ENCODE data around the gene STK11. TPM values are rescaled to one million over a fixed set of nuclear protein-coding genes. Genes with fewer than 3 reads are reported as not detected.
A peak's percentile ranks its signal among the peaks of the same experiment; 100 is the strongest.

STK11 gene
- polyA plus RNA-seq, 1 of the 3 experiments (the other 2 are of a cell fraction) = 55.5 TPM

DNA sequence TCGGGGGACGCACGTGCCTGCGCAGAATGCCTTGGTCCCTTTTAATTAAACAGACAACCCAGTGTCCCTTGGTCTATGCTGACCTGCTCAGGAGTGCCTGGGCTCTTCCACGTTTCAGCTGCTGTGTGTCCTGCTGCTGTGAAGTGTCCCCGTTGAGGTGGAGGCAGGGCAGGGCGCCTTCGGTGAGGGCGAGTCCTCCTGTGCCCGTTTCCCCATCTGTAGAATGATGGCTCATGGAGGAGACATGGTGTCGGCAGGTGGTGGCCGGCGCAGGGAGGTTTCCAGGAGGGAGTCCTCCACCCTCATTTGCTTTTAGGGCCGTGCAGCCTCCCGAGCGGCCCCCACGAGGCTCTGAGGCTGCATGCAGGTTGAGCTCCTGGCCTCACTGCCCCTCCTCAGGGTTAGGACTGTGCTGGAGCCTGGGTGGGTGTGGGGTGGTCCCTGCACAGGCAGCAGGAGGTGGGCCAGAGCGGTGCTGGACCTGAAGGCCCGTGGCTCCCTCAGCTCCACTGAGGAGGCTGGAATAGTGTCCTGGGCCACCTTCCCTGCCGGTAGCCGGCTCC lies 8.8 kb downstream of the STK11 start:
- H2AFZ ChIP-seq (ENCODE audit: low read depth) = no peak overlapping the region
- H3K9me2 ChIP-seq = no peaks in the 10 kb centered on the region
- peaks cover 4 to 11% of the 10 kb centered on the region in 2 experiments for H3K36me3 ChIP-seq (replicated peaks in 1 of 2; ENCODE audit: control insufficient read depth in 1 of 2, insufficient read depth in 2 of 2, low read length in 1 of 2)
- DNase-seq = no peak
- CTCF ChIA-PET = interaction anchor here (0.7 to 5.5 kb wide), 10 partner anchors 8 to 150 kb away, joined by 3 to 43 read pairs (median 8); partner anchors contain the start of gene ATP5F1D
- peaks cover 35 to 39% of the 10 kb centered on the region in 2 experiments; a peak in 3 of 4 replicates for H3K4me1 ChIP-seq (ENCODE audit: control insufficient read depth in 1 of 2, insufficient read depth in 2 of 2, low read depth in 1 of 2, low read length in 1 of 2)
- H3K4me3 ChIP-seq (ENCODE audit: low read depth in 2 of 2, low read length in 1 of 2) = no peak overlapping the region; a peak in 1 of 4 replicates
- H3K9me3 ChIP-seq = no peaks in the 10 kb centered on the region
- peaks cover 97% of the 10 kb centered on the region for H3K79me2 ChIP-seq (ENCODE audit: insufficient read depth)
- WGBS (ENCODE audit: low lambda C conversion rate) = 89% methylated on average over 8 of the region's 21 CpGs
- no peaks in the 10 kb centered on the region for H3K27me3 ChIP-seq (ENCODE audit: insufficient read depth)
- TF ChIP-seq, protein P1, sequence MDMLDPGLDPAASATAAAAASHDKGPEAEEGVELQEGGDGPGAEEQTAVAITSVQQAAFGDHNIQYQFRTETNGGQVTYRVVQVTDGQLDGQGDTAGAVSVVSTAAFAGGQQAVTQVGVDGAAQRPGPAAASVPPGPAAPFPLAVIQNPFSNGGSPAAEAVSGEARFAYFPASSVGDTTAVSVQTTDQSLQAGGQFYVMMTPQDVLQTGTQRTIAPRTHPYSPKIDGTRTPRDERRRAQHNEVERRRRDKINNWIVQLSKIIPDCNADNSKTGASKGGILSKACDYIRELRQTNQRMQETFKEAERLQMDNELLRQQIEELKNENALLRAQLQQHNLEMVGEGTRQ (IDR thresholded peaks at IDR 0.05; ENCODE audit: borderline replicate concordance, low read depth, low read length) = no peak
- TF ChIP-seq, protein P2, sequence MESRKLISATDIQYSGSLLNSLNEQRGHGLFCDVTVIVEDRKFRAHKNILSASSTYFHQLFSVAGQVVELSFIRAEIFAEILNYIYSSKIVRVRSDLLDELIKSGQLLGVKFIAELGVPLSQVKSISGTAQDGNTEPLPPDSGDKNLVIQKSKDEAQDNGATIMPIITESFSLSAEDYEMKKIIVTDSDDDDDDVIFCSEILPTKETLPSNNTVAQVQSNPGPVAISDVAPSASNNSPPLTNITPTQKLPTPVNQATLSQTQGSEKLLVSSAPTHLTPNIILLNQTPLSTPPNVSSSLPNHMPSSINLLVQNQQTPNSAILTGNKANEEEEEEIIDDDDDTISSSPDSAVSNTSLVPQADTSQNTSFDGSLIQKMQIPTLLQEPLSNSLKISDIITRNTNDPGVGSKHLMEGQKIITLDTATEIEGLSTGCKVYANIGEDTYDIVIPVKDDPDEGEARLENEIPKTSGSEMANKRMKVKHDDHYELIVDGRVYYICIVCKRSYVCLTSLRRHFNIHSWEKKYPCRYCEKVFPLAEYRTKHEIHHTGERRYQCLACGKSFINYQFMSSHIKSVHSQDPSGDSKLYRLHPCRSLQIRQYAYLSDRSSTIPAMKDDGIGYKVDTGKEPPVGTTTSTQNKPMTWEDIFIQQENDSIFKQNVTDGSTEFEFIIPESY (IDR thresholded peaks at IDR 0.05; ENCODE audit: borderline replicate concordance, low read depth) = no peak
- TF ChIP-seq FOSL2 (IDR thresholded peaks at IDR 0.05; ENCODE audit: borderline replicate concordance, low read depth) = no peak
- no peak for TF ChIP-seq EP300 (IDR thresholded peaks at IDR 0.05; ENCODE audit: borderline replicate concordance in 1 of 2, low read depth in 1 of 2, low read length in 1 of 2)
- no peak for TF ChIP-seq JUND (IDR thresholded peaks at IDR 0.05)
- TF ChIP-seq, protein P3, sequence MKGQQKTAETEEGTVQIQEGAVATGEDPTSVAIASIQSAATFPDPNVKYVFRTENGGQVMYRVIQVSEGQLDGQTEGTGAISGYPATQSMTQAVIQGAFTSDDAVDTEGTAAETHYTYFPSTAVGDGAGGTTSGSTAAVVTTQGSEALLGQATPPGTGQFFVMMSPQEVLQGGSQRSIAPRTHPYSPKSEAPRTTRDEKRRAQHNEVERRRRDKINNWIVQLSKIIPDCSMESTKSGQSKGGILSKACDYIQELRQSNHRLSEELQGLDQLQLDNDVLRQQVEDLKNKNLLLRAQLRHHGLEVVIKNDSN (IDR thresholded peaks at IDR 0.05; ENCODE audit: borderline replicate concordance, low read depth) = no peak
- no peak for TF ChIP-seq SIN3A (IDR thresholded peaks at IDR 0.05; ENCODE audit: borderline replicate concordance, low read depth, low read length)
- TF ChIP-seq, protein P4, sequence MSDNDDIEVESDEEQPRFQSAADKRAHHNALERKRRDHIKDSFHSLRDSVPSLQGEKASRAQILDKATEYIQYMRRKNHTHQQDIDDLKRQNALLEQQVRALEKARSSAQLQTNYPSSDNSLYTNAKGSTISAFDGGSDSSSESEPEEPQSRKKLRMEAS (IDR thresholded peaks at IDR 0.05; ENCODE audit: low read depth) = no peak
- no peak for TF ChIP-seq TAF1 (IDR thresholded peaks at IDR 0.05; ENCODE audit: borderline replicate concordance, low read depth, low read length)
- TF ChIP-seq RCOR1 (IDR thresholded peaks at IDR 0.05; ENCODE audit: low read length) = no peak
- TF ChIP-seq CHD2 (IDR thresholded peaks at IDR 0.05; ENCODE audit: low read length, partially characterized antibody) = no peak
- TF ChIP-seq EZH2phosphoT487 (IDR thresholded peaks at IDR 0.05; ENCODE audit: borderline replicate concordance, low read depth) = no peak
- no peak for TF ChIP-seq MXI1 (IDR thresholded peaks at IDR 0.05; ENCODE audit: low read depth, low read length)
- TF ChIP-seq RXRA (IDR thresholded peaks at IDR 0.05; ENCODE audit: borderline replicate concordance, low read depth) = no peak
- TF ChIP-seq, protein P5, sequence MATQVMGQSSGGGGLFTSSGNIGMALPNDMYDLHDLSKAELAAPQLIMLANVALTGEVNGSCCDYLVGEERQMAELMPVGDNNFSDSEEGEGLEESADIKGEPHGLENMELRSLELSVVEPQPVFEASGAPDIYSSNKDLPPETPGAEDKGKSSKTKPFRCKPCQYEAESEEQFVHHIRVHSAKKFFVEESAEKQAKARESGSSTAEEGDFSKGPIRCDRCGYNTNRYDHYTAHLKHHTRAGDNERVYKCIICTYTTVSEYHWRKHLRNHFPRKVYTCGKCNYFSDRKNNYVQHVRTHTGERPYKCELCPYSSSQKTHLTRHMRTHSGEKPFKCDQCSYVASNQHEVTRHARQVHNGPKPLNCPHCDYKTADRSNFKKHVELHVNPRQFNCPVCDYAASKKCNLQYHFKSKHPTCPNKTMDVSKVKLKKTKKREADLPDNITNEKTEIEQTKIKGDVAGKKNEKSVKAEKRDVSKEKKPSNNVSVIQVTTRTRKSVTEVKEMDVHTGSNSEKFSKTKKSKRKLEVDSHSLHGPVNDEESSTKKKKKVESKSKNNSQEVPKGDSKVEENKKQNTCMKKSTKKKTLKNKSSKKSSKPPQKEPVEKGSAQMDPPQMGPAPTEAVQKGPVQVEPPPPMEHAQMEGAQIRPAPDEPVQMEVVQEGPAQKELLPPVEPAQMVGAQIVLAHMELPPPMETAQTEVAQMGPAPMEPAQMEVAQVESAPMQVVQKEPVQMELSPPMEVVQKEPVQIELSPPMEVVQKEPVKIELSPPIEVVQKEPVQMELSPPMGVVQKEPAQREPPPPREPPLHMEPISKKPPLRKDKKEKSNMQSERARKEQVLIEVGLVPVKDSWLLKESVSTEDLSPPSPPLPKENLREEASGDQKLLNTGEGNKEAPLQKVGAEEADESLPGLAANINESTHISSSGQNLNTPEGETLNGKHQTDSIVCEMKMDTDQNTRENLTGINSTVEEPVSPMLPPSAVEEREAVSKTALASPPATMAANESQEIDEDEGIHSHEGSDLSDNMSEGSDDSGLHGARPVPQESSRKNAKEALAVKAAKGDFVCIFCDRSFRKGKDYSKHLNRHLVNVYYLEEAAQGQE (IDR thresholded peaks at IDR 0.05; ENCODE audit: low read depth, low read length) = no peak
- TF ChIP-seq, protein P6, sequence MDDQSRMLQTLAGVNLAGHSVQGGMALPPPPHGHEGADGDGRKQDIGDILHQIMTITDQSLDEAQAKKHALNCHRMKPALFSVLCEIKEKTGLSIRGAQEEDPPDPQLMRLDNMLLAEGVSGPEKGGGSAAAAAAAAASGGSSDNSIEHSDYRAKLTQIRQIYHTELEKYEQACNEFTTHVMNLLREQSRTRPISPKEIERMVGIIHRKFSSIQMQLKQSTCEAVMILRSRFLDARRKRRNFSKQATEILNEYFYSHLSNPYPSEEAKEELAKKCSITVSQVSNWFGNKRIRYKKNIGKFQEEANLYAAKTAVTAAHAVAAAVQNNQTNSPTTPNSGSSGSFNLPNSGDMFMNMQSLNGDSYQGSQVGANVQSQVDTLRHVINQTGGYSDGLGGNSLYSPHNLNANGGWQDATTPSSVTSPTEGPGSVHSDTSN (IDR thresholded peaks at IDR 0.05) = no peak
- TF ChIP-seq RAD21 (IDR thresholded peaks at IDR 0.05; ENCODE audit: low read length) = no peak
- no peak for TF ChIP-seq NFIC (IDR thresholded peaks at IDR 0.05; ENCODE audit: borderline replicate concordance)
- TF ChIP-seq POLR2AphosphoS5 (IDR thresholded peaks at IDR 0.05; ENCODE audit: low read depth, low read length) = no peak
- peak overlapping the region; percentile 90 to 92 for H3K27ac ChIP-seq (ENCODE audit: low read depth in 2 of 2, low read length in 1 of 2)
- H4K20me1 ChIP-seq (ENCODE audit: insufficient read depth) = peaks cover 9% of the 10 kb centered on the region; the same call in 1 of the 2 replicates
- H3K9ac ChIP-seq = peak overlapping the region; percentile 61; the same call in 1 of the 2 replicates
- peak overlapping the region; percentile 79 for H3K4me2 ChIP-seq
- peaks cover 36% of the 10 kb centered on the region for H3F3A ChIP-seq (replicated peaks; ENCODE audit: insufficient read depth)
- POLR2A ChIA-PET = interaction anchor here (2.7 kb wide), 1 partner anchor 55 kb away, joined by 10 read pairs; the partner anchor contains the start of gene CIRBP

Measured in SK-N-SH (cell line).